K562 (cell line): ENCODE data around the gene SFI1. TPM values are rescaled to one million over a fixed set of nuclear protein-coding genes. Genes with fewer than 3 reads are reported as not detected.

ENCODE experiments used
- ATAC-seq: fragments of 200-7000 bp; cut with Tn5 transposase; 3 replicates; pipeline ENCODE4 v1.9.1; 2020; ENCODE audit warnings: moderate library complexity
- BruUV-seq: library from RNA; stranded (reverse); fragments of 400-500 nt; replicated peaks from 2 replicates; lab custom pipeline; 2021; lab: Mats Ljungman, UMichigan
- CTCF ChIA-PET: fragments of 300-600 bp; formaldehyde crosslinking; extraction: SDS; loops from one replicate; lab custom pipeline; 2021; ENCODE audit warnings: low intra/inter-chr PET ratio; lab: Yijun Ruan, JAX
- POLR2A ChIA-PET: fragments of 300-600, 350-650 bp; sonication (Branson Sonifier 250); formaldehyde crosslinking; extraction: SDS; loops from one replicate; lab custom pipeline; 2021; ENCODE audit warnings: antibody characterized with exemption, inconsistent platforms; lab: Yijun Ruan, JAX
- DNase-seq, 4 experiments: peaks; one replicate each; pipeline versions ENCODE4 v3.0.0 to v3.0.0-alpha.2; 2011 to 2018; ENCODE audit warnings: low spot score in 3 of 4, mixed read lengths in 3 of 4; ENCODE audit errors: extremely low read depth in 1 of 4
- FAIRE-seq: peaks from 2 replicates; lab custom pipeline; 2011; peaks lifted over from hg19 to GRCh38; lab: Jason Lieb, UNC
- H2AFZ ChIP-seq: 2 replicates; pipeline ENCODE4 v1.6.0; 2011; ENCODE audit warnings: low read depth, low read length, control low read depth, inconsistent platforms
- H3K27ac ChIP-seq: fragments of 200-600 bp; 3 replicates; pipeline ENCODE4 v1.8.0; 2011; ENCODE audit warnings: low read depth, mild to moderate bottlenecking, control low read depth, inconsistent platforms, low read length, moderate library complexity, mixed read lengths; ENCODE audit errors: extremely low read depth
- H3K27me3 ChIP-seq, 2 experiments: fragments of 300-600 bp in 1 of 2; 2 replicates in 1 of 2; 3 replicates in 1 of 2; pipeline versions ENCODE4 v1.6.0 to v1.8.0; 2011; ENCODE audit warnings: inconsistent platforms in 2 of 2, low read length in 2 of 2, mild to moderate bottlenecking in 1 of 2, mixed read lengths in 1 of 2, moderate library complexity in 1 of 2; ENCODE audit not compliant: control insufficient read depth in 2 of 2, insufficient read depth in 2 of 2
- H3K36me3 ChIP-seq: fragments of 300-600 bp; 3 replicates; pipeline ENCODE4 v1.8.0; 2011; ENCODE audit warnings: mild to moderate bottlenecking, low read length, inconsistent platforms; ENCODE audit not compliant: control insufficient read depth, insufficient read depth
- H3K4me1 ChIP-seq, 2 experiments: fragments of 200-600 bp in 1 of 2; replicated peaks in 1 of 2; 2 replicates in 1 of 2; 3 replicates in 1 of 2; pipeline versions ENCODE4 v1.5.1 to v1.8.0; 2011; ENCODE audit warnings: inconsistent platforms in 2 of 2, low read length in 2 of 2, mild to moderate bottlenecking in 1 of 2, mixed read lengths in 1 of 2, moderate library complexity in 1 of 2; ENCODE audit not compliant: control insufficient read depth in 2 of 2, insufficient read depth in 2 of 2
- H3K4me2 ChIP-seq: 2 replicates; pipeline ENCODE4 v1.6.1; 2011; ENCODE audit warnings: low read length, control low read depth, inconsistent platforms, mixed read lengths; ENCODE audit not compliant: insufficient read depth
- H3K4me3 ChIP-seq: fragments of 200-600 bp; sonication (generic), shearing (Covaris generic); 2 replicates; pipeline ENCODE4 v1.5.1; 2016; ENCODE audit warnings: control low read depth, inconsistent platforms
- H3K79me2 ChIP-seq: fragments of 200-600 bp; 3 replicates; pipeline ENCODE4 v1.8.0; 2011; ENCODE audit warnings: low read length, inconsistent platforms; ENCODE audit not compliant: control insufficient read depth, insufficient read depth
- H3K9ac ChIP-seq, 2 experiments: 2 replicates each; pipeline versions ENCODE4 v1.6.0 to v1.6.1; 2011; ENCODE audit warnings: low read depth in 2 of 2, low read length in 2 of 2, control low read depth in 1 of 2, inconsistent platforms in 1 of 2, mild to moderate bottlenecking in 1 of 2, mixed read lengths in 1 of 2; ENCODE audit not compliant: insufficient read depth in 1 of 2
- H3K9me1 ChIP-seq: one replicate; pipeline ENCODE4 v1.6.0; 2011; ENCODE audit warnings: inconsistent platforms, mild to moderate bottlenecking, low read length, moderate library complexity; ENCODE audit not compliant: control insufficient read depth, insufficient read depth
- H3K9me3 ChIP-seq: replicated peaks from 2 replicates; pipeline ENCODE4 v1.5.1; 2011; ENCODE audit warnings: low read depth, low read length, inconsistent platforms; ENCODE audit not compliant: control insufficient read depth, insufficient read depth
- H4K20me1 ChIP-seq: replicated peaks from 2 replicates; pipeline ENCODE4 v1.6.1; 2011; ENCODE audit warnings: low read length, inconsistent platforms, mixed read lengths; ENCODE audit not compliant: control insufficient read depth, insufficient read depth
- FOSL1 ChIP-seq: fragments of 200-800 bp; sonication (Bioruptor generic); conservative IDR thresholded peaks from 2 replicates; pipeline ENCODE4 v1.6.1; 2016; ENCODE audit warnings: missing genetic modification characterization, missing compliant biosample characterization
- GATA2 ChIP-seq: sonication (generic); formaldehyde crosslinking; IDR thresholded peaks from 2 replicates; pipeline ENCODE4 v1.4.0; 2020; ENCODE audit warnings: mild to moderate bottlenecking, missing genetic modification reagents
- KAT7 ChIP-seq: sonication (generic); formaldehyde crosslinking; IDR thresholded peaks from 2 replicates; pipeline ENCODE4 v1.8.0; 2022; ENCODE audit warnings: missing genetic modification reagents, mild to moderate bottlenecking, borderline replicate concordance
- NFE2L1 ChIP-seq: fragments of 450-650 bp; IDR thresholded peaks from 2 replicates; pipeline ENCODE4 v1.6.1; 2016; ENCODE audit warnings: missing genetic modification characterization, low read depth, mild to moderate bottlenecking, missing compliant biosample characterization, moderate library complexity, borderline replicate concordance
- NR0B1 ChIP-seq: fragments of 450-650 bp; IDR thresholded peaks from one replicate; pipeline ENCODE4 v1.6.1; 2018; ENCODE audit warnings: mild to moderate bottlenecking, moderate library complexity; ENCODE audit not compliant: partially characterized antibody
- NR3C1 ChIP-seq: sonication (generic); formaldehyde crosslinking; IDR thresholded peaks from 2 replicates; pipeline ENCODE4 v1.8.1; 2022; ENCODE audit warnings: missing genetic modification reagents
- PREB ChIP-seq: sonication (generic); formaldehyde crosslinking; IDR thresholded peaks from 2 replicates; pipeline ENCODE4 v1.8.1; 2023; ENCODE audit warnings: mild to moderate bottlenecking, missing genetic modification reagents
- RBM39 ChIP-seq: fragments of 200-400 bp; formaldehyde crosslinking; optimal IDR thresholded peaks from 2 replicates; pipeline ENCODE3; 2018; ENCODE audit warnings: low read depth, low read length
- RUNX1 ChIP-seq: sonication (generic); IDR thresholded peaks from 2 replicates; pipeline ENCODE4 v1.6.1; 2016; ENCODE audit warnings: antibody characterized with exemption, low read depth
- SMAD2 ChIP-seq: fragments of 150-350 bp; IDR thresholded peaks from 2 replicates; pipeline ENCODE4 v1.6.1; 2014; ENCODE audit warnings: low read depth, mild to moderate bottlenecking, low read length
- STAT5B ChIP-seq: fragments of 250-450 bp; sonication (Bioruptor Pico); IDR thresholded peaks from 2 replicates; pipeline ENCODE4 v1.8.0; 2021; ENCODE audit warnings: mild to moderate bottlenecking, inconsistent platforms
- TAF1 ChIP-seq: IDR thresholded peaks from 2 replicates; pipeline ENCODE4 v1.6.1; 2011; ENCODE audit warnings: mild to moderate bottlenecking, low read length, moderate library complexity; ENCODE audit not compliant: insufficient read depth, control insufficient read depth, severe bottlenecking; ENCODE audit errors: extremely low read depth
- TAF9B ChIP-seq: fragments of 450-650 bp; IDR thresholded peaks from 2 replicates; pipeline ENCODE4 v1.6.1; 2018; ENCODE audit warnings: mild to moderate bottlenecking; ENCODE audit not compliant: partially characterized antibody
- ZBTB12 ChIP-seq: fragments of 250-450 bp; sonication (Bioruptor Pico); IDR thresholded peaks from 2 replicates; pipeline ENCODE4 v1.4.0; 2020
- ZNF121 ChIP-seq: sonication (generic); formaldehyde crosslinking; conservative IDR thresholded peaks from 2 replicates; pipeline ENCODE4 v1.8.0; 2022; ENCODE audit warnings: missing genetic modification reagents
- ZNF274 ChIP-seq: IDR thresholded peaks from 2 replicates; pipeline ENCODE4 v1.6.1; 2011; ENCODE audit warnings: low read depth, mild to moderate bottlenecking, low read length, moderate library complexity, borderline replicate concordance
- ZNF277 ChIP-seq: fragments of 250-450 bp; sonication (Bioruptor Pico); IDR thresholded peaks from 2 replicates; pipeline ENCODE4 v1.8.0; 2022; ENCODE audit warnings: inconsistent platforms, mild to moderate bottlenecking, moderate library complexity, borderline replicate concordance
- ZNF444 ChIP-seq: fragments of 250-450 bp; sonication (Bioruptor Pico); IDR thresholded peaks from 2 replicates; pipeline ENCODE4 v1.4.0; 2020; ENCODE audit warnings: mild to moderate bottlenecking, moderate library complexity
- ZNF695 ChIP-seq: fragments of 450-650 bp; formaldehyde crosslinking; IDR thresholded peaks from 2 replicates; pipeline ENCODE4 v1.4.0; 2020; ENCODE audit warnings: mild to moderate bottlenecking, moderate library complexity
- ZNF79 ChIP-seq: fragments of 250-450 bp; sonication (Bioruptor Pico); IDR thresholded peaks from 2 replicates; pipeline ENCODE4 v1.4.0; 2020; ENCODE audit warnings: low read depth, mild to moderate bottlenecking, moderate library complexity
- WGBS: fragments of 100-300 bp; shearing (Covaris generic); methylation state at CpG from one replicate; pipeline ENCODE4 v1.1.6; 2016; ENCODE audit warnings: low coverage, mixed read lengths; ENCODE audit not compliant: insufficient coverage; ENCODE audit errors: missing lambda C conversion rate; 5-methylcytosine and 5-hydroxymethylcytosine counted together
- in situ Hi-C: fragments of 300-500 bp; cut with MboI; formaldehyde crosslinking; loops from 4 replicates; pipeline ENCODE4 v1.15.0; 2018; ENCODE audit warnings: inconsistent platforms, mixed read lengths
- intact Hi-C: fragments of 100-400 bp; cut with micrococcal nuclease; formaldehyde crosslinking; loops from 2 replicates; pipeline ENCODE4 v1.14.2; 2022
- polyA plus RNA-seq, 8 experiments: library from polyadenylated mRNA; depleted of rRNA in 4 of 8; stranded (reverse) in 5 of 8; unstranded in 3 of 8; fragments of >200 nt; fragmentation: Nextera tagmentation in 2 of 8; fragmentation: Illumina TruSeq in 1 of 8; extraction: Ambion mirVana in 2 of 8; extraction: Trizol in 1 of 8; gene quantifications; 2 replicates each; pipeline versions ENCODE4 v1.2.1 to v1.2.3, GENCODE V29; 2011 to 2014; ENCODE audit warnings: inconsistent platforms in 1 of 8, missing spikeins in 1 of 8
- total RNA-seq, 7 experiments: library from RNA; depleted of rRNA in 6 of 7; stranded (reverse); fragments of >200 nt in 6 of 7; fragmentation: Illumina TruSeq in 2 of 7; extraction: Trizol in 2 of 7; gene quantifications; 2 replicates each; pipeline versions ENCODE4 v1.2.1 to v1.2.3, GENCODE V29; 2011 to 2021; ENCODE audit warnings: low replicate concordance in 1 of 7

SFI1 gene
- total and polyA plus RNA-seq, 9 of the 15 experiments (the other 6 are each of a cell fraction or from before 2014, with no cell fraction given), result 3.0 to 25.6 (median 14.1) TPM

- intact Hi-C loops, result no loop called here
- Histone ChIP-seq H3K9ac (no peak overlapping the region), H3K9me3 (no peaks in the 10 kb centered on the region), H3K27ac (no peak overlapping the region), H3K4me3 (no peak overlapping the region), H3K36me3 (peaks cover 40% of the 10 kb centered on the region; the same call in 2 of the 3 replicates), H3K4me2 (no peak overlapping the region), H3K9me1 (no peaks in the 10 kb centered on the region)
- FAIRE-seq, result no peak
- no peak for ATAC-seq
- BruUV-seq, result no TSS peak
- TF ChIP-seq NR0B1 (no peak), ZNF444 (CRISPR knock-in tag) (no peak), RBM39 (no peak), ZNF121 (no peak), ZNF277 (CRISPR knock-in tag) (no peak), ZNF695 (no peak), GATA2 (CRISPR knock-in tag) (no peak), NR3C1 (CRISPR knock-in tag) (no peak), SMAD2 (no peak), TAF1 (no peak), KAT7 (CRISPR knock-in tag) (no peak), RUNX1 (no peak), FOSL1 (tag) (no peak), NFE2L1 (no peak), PREB (CRISPR knock-in tag) (no peak), STAT5B (CRISPR knock-in tag) (no peak), ZNF79 (CRISPR knock-in tag) (no peak), ZBTB12 (CRISPR knock-in tag) (no peak), ZNF274 (no peak), TAF9B (no peak)
- TF ChIP-seq, all 486 proteins: peak for 0
- no peaks in the 10 kb centered on the region for H3K4me1 ChIP-seq
- DNase-seq, result no peak
- H3K79me2 ChIP-seq, result peaks cover 47% of the 10 kb centered on the region
- ChIA-PET CTCF (no interaction called here), POLR2A (no interaction called here)
- H2AFZ ChIP-seq, result no peak overlapping the region
- 100% methylated on average over 2 of the region's 2 CpGs for WGBS
- no peaks in the 10 kb centered on the region for H4K20me1 ChIP-seq
- in situ Hi-C loops, result no loop called here
- H3K27me3 ChIP-seq, result no peaks in the 10 kb centered on the region
Measured at GRCh38 chr22:31474743-31475142, 21.6 kb upstream of the SFI1 start.
